ENCODE results near the gene ENG. TPM values are rescaled to one million over a fixed set of nuclear protein-coding genes. Genes with fewer than 3 reads are reported as not detected.

Gene ENG
- total RNA-seq, 1 experiment from 2014 or later: 0.18 TPM

DNA sequence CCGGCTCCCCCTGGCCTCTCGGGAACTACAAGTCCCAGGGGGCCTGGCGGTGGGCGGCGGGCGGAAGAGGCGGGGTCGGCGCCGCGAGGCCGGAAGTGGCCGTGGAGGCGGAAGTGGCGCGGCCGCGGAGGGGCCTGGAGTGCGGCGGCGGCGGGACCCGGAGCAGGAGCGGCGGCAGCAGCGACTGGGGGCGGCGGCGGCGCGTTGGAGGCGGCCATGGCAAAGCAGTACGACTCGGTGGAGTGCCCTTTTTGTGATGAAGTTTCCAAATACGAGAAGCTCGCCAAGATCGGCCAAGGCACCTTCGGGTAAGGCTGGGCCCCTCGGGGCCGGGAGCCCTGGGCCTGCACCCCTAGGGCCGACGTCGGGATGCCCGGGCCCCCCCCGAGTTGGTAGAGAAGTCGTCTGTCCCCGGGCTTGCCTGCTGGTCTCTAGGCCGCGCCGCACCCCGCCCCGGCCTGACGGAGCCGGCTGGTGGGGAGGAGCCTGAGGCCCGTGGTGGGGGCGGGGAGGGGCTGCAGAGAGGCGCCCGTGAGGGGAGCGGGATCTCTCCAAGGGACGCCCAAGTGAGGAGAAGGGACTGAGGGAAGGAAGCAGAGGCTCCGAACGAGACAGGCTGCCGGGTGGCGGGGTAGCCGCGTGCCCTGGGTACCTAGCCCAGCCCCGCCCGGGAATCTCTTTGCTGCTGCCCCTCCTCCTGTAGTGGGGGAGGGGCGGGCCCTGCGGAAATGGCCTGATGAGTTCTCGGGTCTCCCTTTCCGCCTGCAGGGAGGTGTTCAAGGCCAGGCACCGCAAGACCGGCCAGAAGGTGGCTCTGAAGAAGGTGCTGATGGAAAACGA, 68.3 kb downstream of the ENG start, which contains the start of gene CDK9:
Gene CDK9, plus strand, starts transcription at position 102 of the 840 bp plus-strand sequence. Its CDS starts 115 bp downstream, at position 217.
- Mint-ChIP-seq H3K9me3 (ENCODE audit: unreplicated experiment) (no peaks in the 10 kb centered on the region), H3K27me3 (ENCODE audit: insufficient read depth, unreplicated experiment) (no peaks in the 10 kb centered on the region), H3K4me3 (ENCODE audit: unreplicated experiment) (peak within 1 kb of the TSS; percentile 98), H3K27ac (ENCODE audit: unreplicated experiment) (peak within 1 kb of the TSS; percentile 90), H3K36me3 (ENCODE audit: insufficient read depth, unreplicated experiment) (peaks cover 55% of the 10 kb centered on the region), H3K4me1 (ENCODE audit: low read depth, unreplicated experiment) (no peaks in the 10 kb centered on the region)
- Histone ChIP-seq H3K27me3 (replicated peaks; ENCODE audit: control insufficient read depth, insufficient read depth, low read length) (no peaks in the 10 kb centered on the region), H3K9me3 (no peaks in the 10 kb centered on the region), H3K36me3 (ENCODE audit: control insufficient read depth, insufficient read depth, low read length) (peaks cover 8% of the 10 kb centered on the region), H3K4me3 (ENCODE audit: low read depth, low read length) (peak within 1 kb of the TSS; percentile 94), H3K4me1 (no peaks in the 10 kb centered on the region)
- intact Hi-C loops (cut with micrococcal nuclease; ENCODE audit: unreplicated experiment): loop anchor here (1.0 to 10.0 kb wide), 6 partner anchors 15 to 281 kb away; partner anchors contain the start of genes ST6GALNAC4 and TOR2A
- ChIA-PET CTCF (interaction anchor here (0.6 to 2.4 kb wide), 8 partner anchors 10 to 576 kb away, joined by 3 to 30 read pairs (median 4); partner anchors contain the start of genes STXBP1 and TOR2A), POLR2A (interaction anchor here (0.6 to 1.0 kb wide), 6 partner anchors 15 to 1062 kb away, joined by 3 to 10 read pairs (median 4); partner anchors contain the start of genes FPGS and TOR2A)
- BruUV-seq (replicated peaks): no TSS peak
- peak; percentile 93 to 95 for DNase-seq
- TF ChIP-seq, protein P1, sequence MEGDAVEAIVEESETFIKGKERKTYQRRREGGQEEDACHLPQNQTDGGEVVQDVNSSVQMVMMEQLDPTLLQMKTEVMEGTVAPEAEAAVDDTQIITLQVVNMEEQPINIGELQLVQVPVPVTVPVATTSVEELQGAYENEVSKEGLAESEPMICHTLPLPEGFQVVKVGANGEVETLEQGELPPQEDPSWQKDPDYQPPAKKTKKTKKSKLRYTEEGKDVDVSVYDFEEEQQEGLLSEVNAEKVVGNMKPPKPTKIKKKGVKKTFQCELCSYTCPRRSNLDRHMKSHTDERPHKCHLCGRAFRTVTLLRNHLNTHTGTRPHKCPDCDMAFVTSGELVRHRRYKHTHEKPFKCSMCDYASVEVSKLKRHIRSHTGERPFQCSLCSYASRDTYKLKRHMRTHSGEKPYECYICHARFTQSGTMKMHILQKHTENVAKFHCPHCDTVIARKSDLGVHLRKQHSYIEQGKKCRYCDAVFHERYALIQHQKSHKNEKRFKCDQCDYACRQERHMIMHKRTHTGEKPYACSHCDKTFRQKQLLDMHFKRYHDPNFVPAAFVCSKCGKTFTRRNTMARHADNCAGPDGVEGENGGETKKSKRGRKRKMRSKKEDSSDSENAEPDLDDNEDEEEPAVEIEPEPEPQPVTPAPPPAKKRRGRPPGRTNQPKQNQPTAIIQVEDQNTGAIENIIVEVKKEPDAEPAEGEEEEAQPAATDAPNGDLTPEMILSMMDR (IDR thresholded peaks at IDR 0.05; ENCODE audit: insufficient read depth in 1 of 2, low read depth in 1 of 2, low read length in 1 of 2, severe bottlenecking in 1 of 2, unreplicated experiment in 1 of 2): no peak

DNA sequence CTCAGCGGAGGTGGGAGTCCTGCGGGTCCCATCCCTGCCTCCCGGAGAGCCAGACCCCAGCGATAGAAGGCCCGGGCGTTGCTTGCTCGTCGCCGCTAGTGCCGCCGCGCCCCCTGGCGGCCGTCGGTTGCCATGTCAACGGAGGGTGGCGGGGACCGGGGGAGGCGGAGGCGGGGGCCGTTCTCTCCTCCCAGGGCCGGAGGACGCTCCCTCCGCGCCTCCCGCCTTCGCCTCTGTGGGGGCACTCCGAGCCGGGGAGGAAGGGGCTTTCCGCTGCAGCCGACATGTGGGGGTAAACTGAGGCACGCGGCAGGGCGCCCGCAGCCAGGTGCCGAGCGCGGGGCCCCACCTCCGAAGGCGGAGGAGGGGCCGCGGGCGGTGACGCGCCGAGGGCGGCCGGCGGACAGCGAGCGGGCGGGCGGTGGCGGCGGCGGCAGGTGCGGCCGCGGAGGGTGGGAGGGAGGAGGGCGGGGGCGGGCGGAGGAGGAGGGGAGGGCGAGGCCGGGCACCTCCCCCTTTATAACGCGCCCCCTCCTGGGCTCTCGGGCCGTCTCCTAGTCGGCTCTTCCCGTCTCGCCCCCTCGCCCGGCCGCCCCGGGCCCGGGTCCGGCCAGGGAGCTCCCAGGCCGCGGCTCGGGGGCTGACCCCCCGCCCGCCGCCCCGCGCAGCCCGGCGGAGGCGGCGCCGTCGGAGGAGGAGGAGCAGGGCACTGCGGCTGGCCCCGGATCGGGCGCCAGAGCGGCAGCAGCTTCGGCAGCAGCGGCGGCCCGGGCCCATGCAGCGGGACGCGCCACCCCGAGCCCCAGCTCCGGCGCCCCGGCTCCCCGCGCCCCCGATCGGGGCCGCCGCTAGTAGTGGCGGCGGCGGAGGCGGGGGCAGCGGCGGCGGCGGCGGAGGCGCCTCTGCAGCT, 69.2 kb downstream of the ENG start:
- no peaks in the 10 kb centered on the region for H3K9me3 Mint-ChIP-seq (ENCODE audit: unreplicated experiment)
- H3K27ac Mint-ChIP-seq (ENCODE audit: unreplicated experiment): peak overlapping the region; percentile 71
- H3K9me3 ChIP-seq: no peaks in the 10 kb centered on the region
- no peaks in the 10 kb centered on the region for H3K27me3 ChIP-seq (replicated peaks; ENCODE audit: control insufficient read depth, insufficient read depth, low read length)
- peaks cover 46% of the 10 kb centered on the region for H3K36me3 Mint-ChIP-seq (ENCODE audit: insufficient read depth, unreplicated experiment)
- POLR2A ChIA-PET: interaction anchor here (0.6 to 1.0 kb wide), 6 partner anchors 14 to 1063 kb away, joined by 3 to 10 read pairs (median 4); partner anchors contain the start of genes FPGS and TOR2A
- TF ChIP-seq, protein P1 (IDR thresholded peaks at IDR 0.05; ENCODE audit: insufficient read depth in 1 of 2, low read depth in 1 of 2, low read length in 1 of 2, severe bottlenecking in 1 of 2, unreplicated experiment in 1 of 2): peak; percentile 91 to 92
- H3K4me1 ChIP-seq: no peaks in the 10 kb centered on the region
- H3K4me3 ChIP-seq (ENCODE audit: low read depth, low read length): peak overlapping the region; percentile 94
- DNase-seq: peak; percentile 87 to 91
- no peaks in the 10 kb centered on the region for H3K27me3 Mint-ChIP-seq (ENCODE audit: insufficient read depth, unreplicated experiment)
- CTCF ChIA-PET: interaction anchor here (0.6 to 2.4 kb wide), 13 partner anchors 9 to 1911 kb away, joined by 3 to 30 read pairs (median 4); partner anchors contain the start of genes STXBP1 and TOR2A
- no peaks in the 10 kb centered on the region for H3K4me1 Mint-ChIP-seq (ENCODE audit: low read depth, unreplicated experiment)
- no TSS peak for BruUV-seq (replicated peaks)
- peak overlapping the region; percentile 98 for H3K4me3 Mint-ChIP-seq (ENCODE audit: unreplicated experiment)
- intact Hi-C loops (cut with micrococcal nuclease; ENCODE audit: unreplicated experiment): loop anchor here (1.0 to 10.0 kb wide), 5 partner anchors 14 to 280 kb away; partner anchors contain the start of genes ST6GALNAC4 and TOR2A
- H3K36me3 ChIP-seq (ENCODE audit: control insufficient read depth, insufficient read depth, low read length): peaks cover 6% of the 10 kb centered on the region; the same call in 1 of the 2 replicates

All from Caco-2 (cell line).